ENCODE data around the gene CDCA4.

Gene CDCA4

GRCh38 chr14:104978746-104979691 is 41.9 kb downstream of the CDCA4 start:
- peaks cover 1% of the 10 kb centered on the region; the same call in 1 of the 2 replicates for H3K27me3 ChIP-seq (replicated peaks; ENCODE audit: control insufficient read depth, insufficient read depth, low read length)
- no peak for TF ChIP-seq CTCF (IDR thresholded peaks at IDR 0.05; ENCODE audit: insufficient read depth, low read length, poor library complexity, severe bottlenecking)
- H3K4me3 ChIP-seq (replicated peaks; ENCODE audit: low read depth, low read length): no peak overlapping the region
- no peak for DNase-seq (ENCODE audit: extremely low read depth, insufficient read length)
- H3K36me3 ChIP-seq (ENCODE audit: control insufficient read depth, insufficient read depth, low read length): no peaks in the 10 kb centered on the region

- TF ChIP-seq CTCF (IDR thresholded peaks at IDR 0.05; ENCODE audit: insufficient read depth, low read length, poor library complexity, severe bottlenecking): no peak
- DNase-seq (ENCODE audit: extremely low read depth, insufficient read length): peak; percentile 66
- Histone ChIP-seq H3K36me3 (ENCODE audit: control insufficient read depth, insufficient read depth, low read length) (no peaks in the 10 kb centered on the region), H3K4me3 (replicated peaks; ENCODE audit: low read depth, low read length) (0 out of 2 replicates have a peak within 1 kb of the TSS, but pooled peaks have one; percentile 11), H3K27me3 (replicated peaks; ENCODE audit: control insufficient read depth, insufficient read depth, low read length) (peaks cover 1% of the 10 kb centered on the region; the same call in 1 of the 2 replicates)
Measured at GRCh38 chr14:104977681-104978653, 42.9 kb downstream of the CDCA4 start, which contains the start of gene AHNAK2. AHNAK2 (minus strand) TSS chr14:104978374; CDS start chr14:104978237, 137 bp downstream.

GRCh38 chr14:104977008-104977680 is 43.7 kb downstream of the CDCA4 start:
- H3K4me3 ChIP-seq (replicated peaks; ENCODE audit: low read depth, low read length): no peak overlapping the region
- H3K27me3 ChIP-seq (replicated peaks; ENCODE audit: control insufficient read depth, insufficient read depth, low read length): peaks cover 1% of the 10 kb centered on the region; the same call in 1 of the 2 replicates
- no peak for DNase-seq (ENCODE audit: extremely low read depth, insufficient read length)
- TF ChIP-seq CTCF (IDR thresholded peaks at IDR 0.05; ENCODE audit: insufficient read depth, low read length, poor library complexity, severe bottlenecking): no peak
- H3K36me3 ChIP-seq (ENCODE audit: control insufficient read depth, insufficient read depth, low read length): no peaks in the 10 kb centered on the region

GRCh38 chr14:104976198-104977007 is 44.5 kb downstream of the CDCA4 start:
- no peaks in the 10 kb centered on the region for H3K36me3 ChIP-seq (ENCODE audit: control insufficient read depth, insufficient read depth, low read length)
- H3K4me3 ChIP-seq (replicated peaks; ENCODE audit: low read depth, low read length): no peak overlapping the region
- peaks cover 1% of the 10 kb centered on the region; the same call in 1 of the 2 replicates for H3K27me3 ChIP-seq (replicated peaks; ENCODE audit: control insufficient read depth, insufficient read depth, low read length)
- TF ChIP-seq CTCF (IDR thresholded peaks at IDR 0.05; ENCODE audit: insufficient read depth, low read length, poor library complexity, severe bottlenecking): peak; percentile 94
- peak; percentile 81 for DNase-seq (ENCODE audit: extremely low read depth, insufficient read length)

All from GM06990 (cell line).